Measurements from ENCODE around the gene TCF7L1.

DNA sequence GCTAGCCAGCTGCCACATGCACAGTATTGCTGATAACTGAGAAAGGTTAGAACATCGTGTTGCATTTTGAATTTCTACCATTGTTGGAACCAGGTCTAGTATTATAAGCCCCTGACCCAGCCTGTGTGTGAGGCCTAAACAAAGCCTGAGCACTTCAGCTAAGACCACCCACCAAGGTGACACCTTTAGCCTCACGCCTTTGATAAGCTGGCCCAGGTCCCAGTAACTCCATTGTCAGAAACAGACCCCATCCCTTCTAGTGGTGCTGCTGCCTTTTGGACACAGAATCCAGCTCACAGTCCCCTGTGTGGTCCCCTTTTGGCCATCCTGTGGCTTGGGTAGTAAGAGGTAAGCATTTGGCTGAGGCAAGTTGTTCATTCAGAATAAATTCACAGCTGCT is 223.0 kb downstream of the TCF7L1 start:
- TF ChIP-seq CTCF (IDR thresholded peaks at IDR 0.05; ENCODE audit: low read depth, low read length, poor library complexity, severe bottlenecking) (no peak), EZH2phosphoT487 (IDR thresholded peaks at IDR 0.05; ENCODE audit: borderline replicate concordance, low read length) (no peak)
